Heart right ventricle (tissue), 16 donors: Measurements from ENCODE around the gene BACH1. TPM values are rescaled to one million over a fixed set of nuclear protein-coding genes. Genes with fewer than 3 reads are reported as not detected.

ENCODE experiments used
- ATAC-seq, 8 donors: fragments of 200-7000 bp; cut with Tn5 transposase; one replicate each; pipeline ENCODE4 v1.9.1; 2020; ENCODE audit warnings: mild to moderate bottlenecking in 8 of 8, moderate library complexity in 8 of 8, moderate number of reproducible peaks in 1 of 8
- DNase-seq, 2 donors: peaks; one replicate each; pipeline ENCODE4 v3.0.0-alpha.2; 2020
- H3K27ac ChIP-seq, 10 donors: fragments of 200-600 bp; sonication (generic) in 2 of 10; one replicate each; pipeline versions ENCODE4 v1.5.0 to v1.8.0; 2020 to 2022; ENCODE audit warnings: mild to moderate bottlenecking in 3 of 10
- H3K27me3 ChIP-seq, 7 donors: fragments of 200-600 bp; one replicate each; pipeline ENCODE4 v1.8.0; 2021 to 2022; ENCODE audit warnings: mild to moderate bottlenecking in 2 of 7
- H3K36me3 ChIP-seq, 9 donors: fragments of 200-600 bp; sonication (generic) in 1 of 9; one replicate each; pipeline versions ENCODE4 v1.5.0 to v1.8.0; 2020 to 2022; ENCODE audit warnings: mild to moderate bottlenecking in 2 of 9
- H3K4me1 ChIP-seq, 9 donors: fragments of 200-600 bp; sonication (generic) in 1 of 9; one replicate each; pipeline versions ENCODE4 v1.5.0 to v1.8.0; 2020 to 2022; ENCODE audit warnings: mild to moderate bottlenecking in 4 of 9
- H3K4me3 ChIP-seq, 10 donors: fragments of 200-600 bp; sonication (generic) in 2 of 10; one replicate each; pipeline versions ENCODE4 v1.5.0 to v1.8.0; 2020 to 2022; ENCODE audit warnings: mild to moderate bottlenecking in 7 of 10, moderate library complexity in 2 of 10
- H3K9me3 ChIP-seq, 11 donors: fragments of 200-600 bp in 10 of 11; sonication (generic) in 2 of 11; one replicate each; pipeline versions ENCODE4 v1.5.0 to v1.8.0; 2013 to 2022; ENCODE audit warnings: mild to moderate bottlenecking in 2 of 11, control low read depth in 1 of 11, moderate library complexity in 1 of 11
- CTCF ChIP-seq, 9 donors: fragments of 200-600 bp; sonication (generic) in 2 of 9; IDR thresholded peaks; one replicate each; pipeline versions ENCODE4 v1.5.0 to v1.8.0; 2021 to 2022; ENCODE audit warnings: antibody characterized with exemption in 9 of 9, mild to moderate bottlenecking in 5 of 9, moderate library complexity in 1 of 9
- WGBS, 2 donors: extraction: QIAGEN DNeasy Blood & Tissue Kit; methylation state at CpG; one replicate each; pipeline ENCODE4 v1.1.7; 2013; ENCODE audit warnings: inconsistent platforms in 1 of 2; 5-methylcytosine and 5-hydroxymethylcytosine counted together
- intact Hi-C, 10 donors: fragments of 100-400 bp; cut with DNase I; formaldehyde crosslinking; loops; one replicate each; pipeline versions ENCODE4 v1.11.1 to v1.14.2; 2022
- polyA plus RNA-seq, 2 donors: library from polyadenylated mRNA; stranded (reverse); fragments of 200-250 nt; gene quantifications; one replicate each; pipeline ENCODE4 v1.2.3, GENCODE V29; 2013
- total RNA-seq, 10 donors: library from RNA; stranded (reverse); fragmentation: NEBNext Ultra II Directional in 3 of 10; extraction: Animal tissue kit (Norgen Biotek cat#: 25700) in 3 of 10; gene quantifications; one replicate each; pipeline versions ENCODE4 v1.2.1 to v1.2.4, GENCODE V29; 2021 to 2023
- donor health status: Arrhythmogenic right ventricular cardiomyopathy.
- donor health status: ischemic (EF 13 %, LVEDD 7.1; RV severe dilation, severe dysfunction).
- donor health status: healthy with polysubstance abuse.
- donor health status: DM: no; HTN: yes; CAD: no.
- donor health status: DM: no; HTN: no; CAD: no.
- donor health status: ischemic (EF 25% LVEDD 6.9; RV normal size, moderate dysfunction).
- donor health status: ischemic (EF 25% LVEDD 5.7; RV mildly dilated, moderate dysfunction).
- donor health status: healthy.
- donor health status: DM: yes; HTN: yes; CAD: no.
- donor health status: Ischemic cardiomyopathy.
- donor health status: ischemic (EF 35%, LVEDD 5.7; RV mildly dilated, moderate dysfunction).
- donor health status: nonischemic (EF 11% LVEDD 7.7; RV severe dilation, severe dysfunction).
- donor health status: DM: yes; HTN: yes; CAD: no.
- donor health status: PGD.
- donor health status: ischemic (EF 29% LVEDD 5.4; RV normal size, mild dysfunction).
- donor health status: nonischemic (EF 23%, LVEDD 6.1; RV moderate dilation, normal function).

Gene BACH1
- total and polyA plus RNA-seq, 12 donors = 2.7 to 78.7 (median 44.5) TPM

GRCh38 chr21:29299046-29299915, 559 bp downstream of the BACH1 start:
- no peak for TF ChIP-seq CTCF (IDR thresholded peaks at IDR 0.05)
- WGBS, 2 donors = 0 to 1% methylated on average over 41 to 75 of the region's 75 CpGs
- Histone ChIP-seq H3K4me3 (peak overlapping the region; percentile 51 to 88 (median 79)), H3K4me1 (peaks cover 4 to 74% (median 46%) of the 10 kb centered on the region in 9 donors), H3K27ac (peak overlapping the region; percentile 86 to 99 (median 95)), H3K9me3 (peaks cover 0 to 7% (median 0%) of the 10 kb centered on the region in 11 donors), H3K27me3 (no peaks in the 10 kb centered on the region), H3K36me3 (no peaks in the 10 kb centered on the region)
- DNase-seq (peak; percentile 61 to 65), ATAC-seq (peak; percentile 71 to 82 (median 74))
- intact Hi-C loops = loop anchor here in 6 of 10 donors (5.0 to 10.0 kb wide), 5 partner anchors 114 to 212 kb away; no protein-coding TSS in a partner anchor

GRCh38 chr21:29299916-29300806, 1.4 kb downstream of the BACH1 start:
- intact Hi-C loops = loop anchor here in 8 of 10 donors (5.0 to 10.0 kb wide), 8 partner anchors 37 to 223 kb away; no protein-coding TSS in a partner anchor
- H3K9me3 ChIP-seq = peaks cover 0 to 7% (median 0%) of the 10 kb centered on the region in 11 donors
- peak; percentile 23 to 29 for DNase-seq
- H3K4me3 ChIP-seq = peak overlapping the region; percentile 51 to 88 (median 79)
- ATAC-seq = peak in 7 of 8 donors; percentile 9 to 50 (median 40)
- 29 to 32% methylated on average over 13 of the region's 13 CpGs for WGBS, 2 donors
- H3K27ac ChIP-seq = peak overlapping the region in 9 of 10 donors; percentile 86 to 99 (median 95)
- H3K36me3 ChIP-seq = no peaks in the 10 kb centered on the region
- H3K27me3 ChIP-seq = no peaks in the 10 kb centered on the region
- H3K4me1 ChIP-seq = peaks cover 7 to 79% (median 55%) of the 10 kb centered on the region in 9 donors
- TF ChIP-seq CTCF (IDR thresholded peaks at IDR 0.05) = no peak

GRCh38 chr21:29300807-29301138, 2.1 kb downstream of the BACH1 start:
- Histone ChIP-seq H3K27me3 (no peaks in the 10 kb centered on the region), H3K4me1 (peaks cover 7 to 80% (median 61%) of the 10 kb centered on the region in 9 donors), H3K27ac (peak overlapping the region in 6 of 10 donors; percentile 86 to 99 (median 95)), H3K9me3 (peaks cover 0 to 1% (median 0%) of the 10 kb centered on the region in 11 donors), H3K4me3 (peak overlapping the region in 8 of 10 donors; percentile 62 to 88 (median 79)), H3K36me3 (no peaks in the 10 kb centered on the region)
- ATAC-seq (no peak), DNase-seq (no peak)
- 62 to 67% methylated on average over 3 of the region's 3 CpGs for WGBS, 2 donors
- TF ChIP-seq CTCF (IDR thresholded peaks at IDR 0.05) = no peak
- intact Hi-C loops = loop anchor here in 6 of 10 donors (5.0 kb wide), 3 partner anchors 37 to 223 kb away; no protein-coding TSS in a partner anchor

GRCh38 chr21:29301691-29302090, 3.0 kb downstream of the BACH1 start:
- Histone ChIP-seq H3K36me3 (no peaks in the 10 kb centered on the region), H3K4me1 (peaks cover 7 to 87% (median 67%) of the 10 kb centered on the region in 9 donors), H3K9me3 (no peaks in the 10 kb centered on the region), H3K27ac (peak overlapping the region in 1 of 10 donors; percentile 97), H3K27me3 (no peaks in the 10 kb centered on the region), H3K4me3 (peak overlapping the region in 1 of 10 donors; percentile 62)
- intact Hi-C loops = loop anchor here in 6 of 10 donors (5.0 kb wide), 3 partner anchors 36 to 224 kb away; no protein-coding TSS in a partner anchor
- 62 to 63% methylated on average over 6 of the region's 6 CpGs for WGBS, 2 donors
- TF ChIP-seq CTCF (IDR thresholded peaks at IDR 0.05) = no peak
- no peak for ATAC-seq
- DNase-seq = no peak
